GM18511 (cell line): Measurements from ENCODE around the gene DUSP16.
"Not testable (repeated sequence)": the region's sequence is repeated elsewhere in the genome, so short reads cannot be mapped to it uniquely, and the experiment has no call there.

Experiments
- ATAC-seq: cut with Tn5 transposase; IDR thresholded peaks from one replicate; pipeline ENCODE4 v1.9.1; 2021; ENCODE audit warnings: mild to moderate bottlenecking, moderate library complexity; ENCODE audit not compliant: unreplicated experiment

The DUSP16 gene

DNA sequence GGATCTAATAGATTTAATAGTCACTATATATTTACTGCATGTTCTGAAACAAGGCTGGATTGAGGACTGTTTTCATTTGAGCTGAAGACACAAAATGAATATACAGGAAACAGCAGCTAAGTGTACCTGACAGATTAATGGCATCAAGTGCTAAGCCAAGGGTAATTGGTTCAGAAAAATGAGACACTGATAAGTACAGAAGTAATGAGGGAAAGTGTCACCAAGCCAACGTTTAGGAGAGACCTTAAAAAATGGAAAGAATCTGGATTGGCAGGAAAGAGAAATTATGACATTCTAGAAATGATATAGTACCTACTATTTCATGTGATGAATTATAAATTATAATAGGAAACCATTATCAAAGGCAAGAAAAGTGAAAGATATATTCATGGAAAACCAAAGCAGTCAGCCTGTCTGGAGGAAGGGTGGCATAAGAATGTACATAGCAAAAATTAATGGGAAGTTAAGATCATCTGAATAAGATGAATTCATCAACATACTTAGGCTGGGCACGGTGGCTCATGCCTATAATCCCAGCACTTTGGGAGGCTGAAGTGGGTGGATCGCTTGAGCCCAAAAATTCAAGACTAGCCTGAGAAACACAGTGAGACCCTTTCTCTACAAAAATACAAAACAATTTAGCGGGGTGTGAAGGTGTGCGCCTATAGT, 21.0 kb upstream of the DUSP16 start:
- no peak for ATAC-seq

DNA sequence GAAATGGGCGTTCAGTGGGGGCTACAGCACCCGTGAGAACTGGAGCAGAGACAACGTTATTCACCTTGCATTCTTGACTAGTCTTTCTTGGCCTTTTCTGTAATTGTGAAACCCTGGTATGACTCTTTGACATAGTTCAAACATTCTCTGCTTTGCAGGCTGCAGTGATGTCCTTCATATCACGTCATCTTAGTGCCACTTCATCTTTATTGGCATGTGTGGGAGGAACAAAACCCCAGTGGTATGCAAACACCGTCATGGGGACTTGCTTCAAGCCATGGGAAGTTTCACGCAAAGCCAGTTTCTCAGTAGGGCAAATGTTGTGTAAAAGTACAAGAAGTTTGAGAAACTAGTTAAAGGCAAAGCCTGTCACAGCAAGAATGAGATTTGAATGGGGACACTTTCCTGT, 20.2 kb upstream of the DUSP16 start:
- peak; percentile 93 for ATAC-seq

DNA sequence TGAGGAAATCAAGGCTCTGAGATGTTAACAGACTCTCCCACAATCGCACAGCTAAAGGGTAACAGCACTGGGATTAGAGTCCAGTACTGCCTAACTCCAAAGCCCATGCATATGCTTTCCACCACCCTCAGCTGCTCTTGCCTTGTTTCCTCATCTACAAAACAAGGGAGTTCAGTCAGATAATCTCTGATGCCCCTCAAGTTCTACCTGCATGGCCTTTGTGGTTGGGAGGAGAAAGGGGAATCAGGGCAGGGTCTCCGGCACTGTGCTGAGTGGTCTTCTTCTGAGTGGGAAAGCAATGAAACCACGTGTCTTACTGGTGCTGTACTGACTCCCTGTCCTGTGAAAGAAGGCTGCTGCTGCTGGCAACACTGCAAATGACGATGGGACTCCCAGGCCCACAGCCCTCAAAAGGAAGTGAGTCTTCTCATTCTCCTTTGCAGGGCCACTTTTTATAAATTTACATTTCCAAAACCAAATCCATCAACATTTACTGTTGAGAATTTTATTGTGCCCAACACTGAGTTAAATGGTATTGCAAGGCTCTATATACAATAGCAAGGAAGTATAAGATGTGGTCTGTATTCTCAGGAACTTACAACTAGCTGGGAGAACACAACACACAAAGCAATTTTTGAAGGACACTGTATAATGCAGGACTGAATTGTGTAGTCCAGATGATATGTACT, 19.7 kb upstream of the DUSP16 start:
- ATAC-seq, result peak; percentile 52

DNA sequence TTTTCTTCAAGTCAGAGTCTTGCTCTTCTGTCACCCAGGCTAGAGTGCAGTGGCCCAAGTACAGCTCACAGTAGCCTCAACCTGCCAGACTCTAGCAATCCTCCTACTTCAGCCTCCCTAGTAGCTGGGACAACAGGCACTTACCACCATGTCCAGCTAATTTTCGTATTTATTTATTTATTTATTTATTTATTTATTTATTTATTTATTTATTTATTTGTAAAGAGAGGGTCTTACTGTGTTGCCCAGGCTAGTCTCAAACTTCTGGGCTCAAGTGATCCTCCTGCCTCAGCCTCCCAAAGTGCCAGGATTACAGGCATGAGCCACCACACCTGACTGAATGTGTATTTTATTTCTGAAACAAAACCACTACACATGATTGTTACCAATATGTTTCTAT, 18.1 kb upstream of the DUSP16 start:
- ATAC-seq, result not testable (repeated sequence)

DNA sequence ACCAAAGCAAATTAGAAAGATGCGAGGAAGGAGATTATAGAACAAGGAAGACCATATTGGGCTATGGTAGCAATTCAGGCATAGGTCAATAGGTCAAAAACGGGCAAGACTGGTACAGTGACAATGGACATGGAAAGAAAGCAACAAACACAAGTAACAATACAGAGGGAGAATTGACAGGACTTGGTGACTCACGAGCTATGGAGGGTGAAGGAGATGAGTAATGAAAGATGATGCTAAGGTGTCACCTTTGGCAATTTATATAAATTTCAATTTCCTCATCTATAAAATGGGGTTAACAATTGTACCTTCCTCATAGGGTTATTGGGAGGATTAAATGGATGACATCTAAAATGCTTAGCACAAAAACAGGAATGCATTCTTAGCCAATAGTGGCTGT, 15.1 kb upstream of the DUSP16 start:
- ATAC-seq, result no peak

DNA sequence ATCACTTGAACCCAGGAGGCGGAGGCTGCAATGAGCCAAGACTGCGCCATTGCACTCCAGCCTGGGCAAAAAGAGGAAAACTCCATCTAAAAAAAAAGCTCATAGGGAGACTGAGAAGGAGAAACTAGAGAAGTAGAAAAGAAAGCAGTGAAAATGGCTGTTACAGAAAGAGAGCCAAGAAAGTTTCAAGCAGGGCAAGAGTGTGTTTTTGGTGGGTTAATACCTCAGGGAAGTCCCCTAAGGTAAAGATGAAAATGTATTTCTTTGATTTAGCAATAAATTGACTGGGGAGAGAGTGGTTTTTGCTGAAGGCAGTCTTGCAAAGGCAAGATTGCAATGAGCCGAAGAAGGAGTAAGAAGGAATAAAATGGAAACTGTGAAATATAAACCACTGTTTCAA, 10.0 kb upstream of the DUSP16 start:
- no peak for ATAC-seq

DNA sequence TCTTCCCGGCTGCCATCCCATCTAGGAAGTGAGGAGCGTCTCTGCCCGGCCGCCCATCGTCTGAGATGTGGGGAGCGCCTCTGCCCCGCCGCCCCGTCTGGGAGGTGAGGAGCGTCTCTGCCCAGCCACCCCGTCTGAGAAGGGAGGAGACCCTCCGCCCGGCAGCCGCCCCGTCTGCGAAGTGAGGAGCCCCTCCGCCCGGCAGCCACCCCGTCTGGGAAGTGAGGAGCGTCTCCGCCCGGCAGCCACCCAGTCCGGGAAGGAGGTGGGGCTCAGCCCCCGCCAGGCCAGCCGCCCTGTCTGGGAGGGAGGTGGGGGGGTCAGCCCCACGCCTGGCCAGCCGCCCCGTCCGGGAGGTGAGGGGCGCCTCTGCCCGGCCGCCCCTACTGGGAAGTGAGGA, 3.3 kb upstream of the DUSP16 start:
- ATAC-seq, result not testable (repeated sequence)

DNA sequence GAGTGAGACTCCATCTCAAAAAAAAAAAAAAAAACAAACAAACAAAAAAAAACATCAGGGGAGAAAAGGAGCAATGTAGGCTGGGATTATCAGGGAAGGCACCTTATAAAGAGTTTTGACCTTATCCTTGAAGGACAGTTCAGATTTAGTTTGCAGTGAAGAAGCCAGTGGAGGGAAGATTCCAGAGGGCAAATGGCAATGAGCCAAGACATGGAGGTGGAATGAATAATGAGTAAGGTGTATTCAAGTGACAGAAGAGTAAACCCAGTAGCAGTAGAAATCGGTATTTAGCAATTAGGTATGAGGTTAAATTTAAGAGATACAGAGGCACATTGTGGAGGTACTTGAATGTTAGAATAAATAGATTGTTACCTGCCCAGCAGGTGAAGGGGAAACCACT, 2.2 kb upstream of the DUSP16 start:
- no peak for ATAC-seq

DNA sequence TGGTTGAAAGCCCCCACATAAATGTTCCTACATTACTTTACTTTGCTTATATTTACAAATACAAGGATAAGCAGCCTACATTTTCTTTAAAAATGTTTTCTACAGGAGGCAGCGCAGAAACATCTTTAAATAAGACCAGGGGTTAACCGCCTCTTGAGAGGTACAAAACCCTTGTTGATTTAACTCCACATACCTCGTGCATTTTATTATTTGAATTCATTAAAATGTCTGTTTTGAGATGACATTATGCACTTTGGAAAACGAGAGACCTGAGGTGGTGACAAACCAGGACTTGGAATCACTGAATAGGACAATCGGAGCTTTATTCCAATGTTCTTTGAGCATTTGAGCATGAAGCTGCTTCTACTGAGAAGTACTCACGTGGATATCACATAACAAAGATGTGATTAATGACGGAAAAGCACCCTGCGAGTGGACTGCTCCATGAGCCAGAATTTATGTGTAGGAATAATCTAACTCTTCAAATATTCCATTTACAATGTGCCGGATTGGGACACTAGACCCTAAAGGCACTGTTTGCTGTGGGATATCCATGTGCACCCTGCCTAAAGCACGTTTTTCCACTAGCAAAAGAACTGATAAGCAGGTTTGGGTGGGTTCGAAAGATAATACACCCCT, 746 bp upstream of the DUSP16 start:
- no peak for ATAC-seq

DNA sequence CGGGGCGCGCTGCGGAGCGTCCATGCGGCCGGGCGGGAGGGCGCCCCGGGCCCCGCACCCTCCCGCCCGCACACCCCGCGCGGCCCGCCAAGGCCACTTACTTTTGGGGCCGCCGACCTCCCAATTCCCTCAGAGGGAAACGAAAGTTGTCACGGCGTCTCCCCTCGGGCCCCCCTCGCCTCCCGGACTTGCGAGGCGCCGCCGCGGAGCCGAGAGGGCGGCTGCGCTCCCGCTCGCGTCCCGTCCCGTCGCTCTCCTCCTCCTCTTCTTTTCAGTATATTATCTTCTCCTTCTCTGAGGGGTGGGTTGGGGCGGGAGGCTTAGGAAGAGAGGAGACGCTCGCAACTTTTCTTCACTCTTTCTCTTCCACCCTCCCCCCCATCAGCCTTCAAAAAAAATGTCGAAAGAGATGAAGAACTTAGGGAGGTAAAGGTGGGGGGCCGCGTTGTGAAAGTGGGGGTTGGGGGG, 613 bp downstream of the DUSP16 start:
- ATAC-seq, result no peak

DNA sequence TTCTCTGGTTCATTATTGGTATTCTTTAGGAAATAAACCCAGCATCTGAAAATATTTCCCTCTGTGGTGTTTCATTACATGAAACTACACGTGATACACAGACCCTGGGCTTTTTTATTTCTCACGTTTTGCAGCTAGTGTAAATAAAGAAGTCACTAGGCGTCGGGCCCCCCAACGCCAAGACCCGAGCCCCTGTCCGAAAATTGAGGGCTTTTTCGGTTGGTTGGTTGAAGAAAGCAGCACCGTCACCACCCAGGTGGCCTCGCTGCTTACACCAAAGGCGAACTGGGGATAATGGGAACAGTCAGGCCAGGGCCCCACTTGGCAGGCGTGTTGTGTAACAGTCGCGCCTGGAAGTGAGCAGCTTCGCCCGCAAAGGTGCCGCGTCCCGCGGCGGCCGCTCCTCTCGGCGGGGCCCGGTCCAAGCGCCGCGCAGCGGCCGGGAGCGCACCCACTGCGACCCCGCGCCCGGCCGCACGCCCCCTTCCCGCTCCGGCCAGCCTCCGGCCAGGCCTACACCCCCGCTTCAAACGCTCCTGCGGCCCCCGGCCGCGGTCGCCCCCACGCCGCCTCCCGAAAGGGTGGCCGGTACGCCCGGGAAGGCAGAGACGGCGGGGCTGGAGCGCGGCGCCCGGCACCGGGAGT, 1.2 kb downstream of the DUSP16 start:
- no peak for ATAC-seq

DNA sequence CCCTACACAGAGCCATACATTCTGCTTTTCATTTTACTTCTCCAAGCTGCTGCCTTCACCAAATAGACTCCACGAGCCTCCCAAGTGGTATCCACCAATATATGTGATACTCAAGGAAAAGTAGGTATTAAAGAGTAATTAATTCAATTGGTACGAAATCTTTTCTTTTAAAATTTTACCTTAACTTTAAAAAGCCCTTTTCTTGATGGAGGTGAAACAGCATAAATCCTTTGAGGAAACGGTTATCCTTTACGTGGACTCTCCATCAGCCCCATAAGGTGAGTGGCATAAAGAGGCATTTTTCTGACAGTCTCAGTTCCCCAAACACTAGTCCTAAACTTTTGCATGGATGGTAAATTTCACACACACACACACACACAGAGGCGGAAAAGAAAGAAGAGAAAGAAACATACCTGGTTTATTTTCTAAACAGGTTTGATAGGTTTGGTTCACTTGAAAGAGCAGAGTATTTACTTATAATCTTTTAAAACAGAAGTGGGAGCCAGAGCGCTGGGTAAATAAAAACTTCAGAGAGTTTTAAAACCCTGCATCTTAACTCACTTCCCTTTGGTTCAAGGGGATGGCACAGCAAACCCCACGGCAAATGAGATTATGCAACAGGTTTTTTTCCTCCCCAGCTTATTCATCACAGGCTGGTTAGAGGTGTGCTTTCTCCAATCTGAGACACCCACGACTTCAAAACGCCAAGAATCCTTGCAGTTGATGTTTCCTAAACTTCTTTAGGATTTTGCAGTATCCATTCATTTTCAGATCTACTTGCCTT, 1.9 kb downstream of the DUSP16 start:
- ATAC-seq, result peak; percentile 22

DNA sequence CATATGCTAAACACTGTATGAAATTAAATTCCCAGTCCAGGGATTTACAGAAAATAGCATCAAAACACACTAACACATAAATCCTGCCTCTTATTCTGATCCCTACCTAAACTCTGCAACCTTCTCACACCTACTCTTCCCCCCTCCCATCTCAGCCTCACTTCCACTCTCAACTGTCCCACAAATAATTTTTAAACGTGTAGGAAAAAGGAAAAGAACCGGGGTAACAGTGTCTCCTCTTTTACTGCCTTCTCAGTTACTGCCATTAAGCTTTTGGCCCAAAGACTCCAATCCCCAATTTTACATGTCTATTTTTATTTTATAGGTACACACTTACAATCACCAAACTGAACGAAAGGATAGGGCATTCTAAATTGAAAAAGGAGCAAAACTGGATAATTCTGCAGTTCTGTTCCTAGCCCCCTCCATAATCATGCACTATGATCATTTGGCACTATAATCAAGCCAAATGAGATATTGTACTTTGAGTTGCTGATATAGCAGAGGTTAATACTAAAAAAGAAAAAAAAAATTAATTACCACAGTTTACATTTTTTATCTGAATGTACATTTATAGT, 2.9 kb downstream of the DUSP16 start:
- no peak for ATAC-seq

DNA sequence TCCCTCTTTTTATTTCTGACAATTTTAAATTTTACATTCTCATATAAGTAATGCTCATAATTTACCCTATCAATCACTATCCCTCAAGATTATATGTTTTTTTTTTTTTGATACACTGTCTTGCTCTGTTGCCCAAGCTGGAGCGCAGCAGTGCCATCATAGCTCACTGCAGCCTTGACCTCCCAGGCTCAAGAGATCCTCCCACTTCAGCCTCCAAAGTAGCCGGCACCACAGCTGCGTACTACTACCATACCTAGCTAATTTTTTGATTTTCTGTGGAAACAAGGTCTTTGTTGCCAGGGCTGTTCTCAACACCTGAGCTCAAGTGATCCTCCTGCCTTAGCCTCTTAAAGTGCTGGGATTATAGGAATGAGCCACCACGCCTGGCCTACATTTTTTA, 4.4 kb downstream of the DUSP16 start:
- ATAC-seq, result no peak

DNA sequence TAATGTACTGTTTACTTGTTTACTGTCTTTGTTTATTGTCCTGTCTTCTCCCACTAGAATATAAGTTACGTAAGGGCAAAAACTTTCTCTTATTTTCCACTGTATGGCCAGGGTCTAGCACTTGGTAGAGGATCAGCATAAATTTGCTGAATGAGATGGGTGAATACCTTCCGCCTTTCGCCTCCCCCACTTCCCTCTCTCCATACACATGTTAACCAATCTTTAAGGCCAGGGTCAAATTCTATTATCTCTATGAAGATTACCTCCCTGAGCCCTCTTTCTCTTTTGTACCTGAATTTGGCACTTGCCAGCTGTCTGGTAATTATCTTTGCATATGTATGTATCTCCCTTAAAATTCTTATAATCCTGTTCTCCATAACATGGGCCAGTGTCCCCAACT, 4.9 kb downstream of the DUSP16 start:
- ATAC-seq, result no peak

DNA sequence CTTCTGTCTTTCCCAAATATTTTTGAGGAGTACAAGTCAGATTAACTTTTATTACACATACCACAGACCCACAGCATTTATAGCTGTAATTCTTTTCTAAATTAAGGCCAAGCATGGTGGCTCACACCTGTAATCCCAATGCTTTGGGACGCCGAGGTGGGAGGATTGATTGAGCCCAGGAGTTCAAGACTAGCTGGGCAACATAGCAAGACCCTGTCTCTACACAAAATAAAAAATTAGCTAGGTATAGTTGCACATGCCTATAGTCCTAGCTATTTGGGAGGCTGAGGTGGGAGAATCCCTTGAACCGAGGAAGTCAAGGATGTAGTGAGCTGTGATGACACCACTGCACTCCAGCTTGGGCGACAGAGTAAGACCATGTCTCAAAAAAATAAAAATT, 7.0 kb downstream of the DUSP16 start:
- no peak for ATAC-seq

DNA sequence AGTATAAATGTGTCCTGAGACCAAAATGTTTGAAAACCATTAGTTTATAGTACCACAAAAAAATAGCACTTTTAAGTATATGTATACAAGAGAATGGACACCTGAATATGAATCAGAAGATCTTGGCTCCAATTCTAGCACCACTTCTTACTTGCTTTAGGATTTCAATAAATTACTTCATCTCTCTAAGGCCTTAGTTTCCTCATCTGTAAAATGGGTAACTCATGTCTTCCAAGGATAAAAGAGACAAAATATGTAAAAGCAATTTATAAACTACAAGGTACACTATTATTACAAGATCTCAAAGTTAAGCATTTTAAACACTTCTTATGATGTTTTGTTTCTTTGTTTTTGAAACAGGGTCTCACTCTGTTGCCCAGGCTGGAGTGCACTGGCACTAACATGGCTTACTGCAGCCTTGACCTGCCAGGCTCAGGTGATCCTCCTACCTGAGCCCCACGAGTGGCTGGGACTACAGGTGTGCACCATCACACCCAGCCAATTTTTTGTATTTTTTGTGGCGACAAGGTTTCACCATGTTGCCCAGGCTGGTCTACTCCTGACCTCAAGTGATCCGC, 9.4 kb downstream of the DUSP16 start:
- no peak for ATAC-seq

DNA sequence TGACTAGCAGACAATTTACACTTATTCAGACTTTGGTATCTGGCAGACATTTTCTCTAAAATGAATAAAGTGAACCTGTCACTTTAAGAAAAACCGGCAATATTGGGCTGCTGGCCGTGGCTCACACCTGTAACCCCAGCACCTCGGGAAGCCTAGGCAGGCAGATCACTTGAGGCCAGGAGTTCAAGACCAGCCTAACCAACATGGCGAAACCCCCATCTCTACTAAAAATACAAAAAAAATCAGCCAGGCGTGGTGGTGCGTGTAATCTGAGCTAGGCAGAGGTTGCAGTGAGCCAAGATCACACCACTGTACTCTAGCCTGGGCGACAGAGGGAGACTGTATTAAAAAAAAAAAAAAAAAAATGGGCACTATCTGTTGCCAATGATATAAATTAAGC, 11.5 kb downstream of the DUSP16 start:
- ATAC-seq, result peak; percentile 48

DNA sequence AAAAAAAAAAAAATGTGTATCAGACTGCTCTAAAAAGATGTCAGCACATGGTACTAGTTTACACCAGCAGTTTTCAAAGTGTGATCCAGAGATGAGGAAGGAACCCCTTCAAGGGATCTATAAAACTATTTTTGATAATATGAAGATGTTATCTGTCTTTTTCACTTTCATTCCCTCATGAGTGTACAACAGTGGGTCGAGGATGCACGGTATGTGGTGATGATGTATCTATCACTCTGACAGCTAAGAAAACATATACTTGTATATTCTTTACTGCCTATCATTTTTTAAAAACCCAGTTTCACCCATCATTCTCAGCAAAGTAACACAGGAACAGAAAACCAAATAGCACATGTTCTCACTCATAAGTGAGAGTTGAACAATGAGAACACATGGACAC, 12.4 kb downstream of the DUSP16 start:
- ATAC-seq, result no peak

DNA sequence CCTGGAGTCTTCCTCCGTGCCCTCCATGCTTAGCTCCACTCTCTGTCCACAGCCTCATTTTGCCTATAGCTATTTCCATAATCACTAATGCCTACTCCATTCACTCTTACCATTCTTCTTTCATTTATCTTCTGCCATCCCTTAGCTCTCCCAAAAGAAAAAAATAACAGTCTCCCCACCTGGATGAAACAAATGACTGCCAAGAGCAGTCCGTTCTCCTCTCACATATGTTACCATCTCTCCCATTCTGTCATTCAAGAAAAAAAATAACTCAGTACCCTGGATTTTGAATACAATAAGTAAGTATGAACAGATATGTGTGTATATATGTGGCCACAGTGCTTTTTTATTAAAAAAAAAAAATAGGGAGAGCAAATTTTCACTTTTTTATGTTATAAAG, 13.2 kb downstream of the DUSP16 start:
- ATAC-seq, result no peak
